Type B pancreatic cell (in vitro differentiated cells): ENCODE results near the gene TNS3. TPM values are rescaled to one million over a fixed set of nuclear protein-coding genes. Genes with fewer than 3 reads are reported as not detected.

Experiments used
- DNase-seq: peaks from one replicate; pipeline ENCODE4 v3.0.0; 2021; ENCODE audit warnings: mixed read lengths; ENCODE audit not compliant: unreplicated experiment; ENCODE audit errors: extremely low spot score
- H3K27ac Mint-ChIP-seq: 2 replicates; pipeline ENCODE4 v1.8.0; 2021; ENCODE audit warnings: mild to moderate bottlenecking, mixed read lengths
- H3K27me3 Mint-ChIP-seq: 2 replicates; pipeline ENCODE4 v1.8.0; 2021; ENCODE audit warnings: mixed read lengths
- H3K36me3 Mint-ChIP-seq: 2 replicates; pipeline ENCODE4 v1.8.0; 2021; ENCODE audit warnings: mixed read lengths
- H3K4me1 Mint-ChIP-seq: one replicate; pipeline ENCODE4 v1.8.0; 2021; ENCODE audit warnings: mixed read lengths; ENCODE audit not compliant: unreplicated experiment
- H3K4me3 Mint-ChIP-seq: 2 replicates; pipeline ENCODE4 v1.8.0; 2021; ENCODE audit warnings: mild to moderate bottlenecking, mixed read lengths
- H3K9me3 Mint-ChIP-seq: 2 replicates; pipeline ENCODE4 v1.8.0; 2021; ENCODE audit warnings: mixed read lengths
- total RNA-seq: library from RNA; stranded (reverse); gene quantifications from 2 replicates; pipeline ENCODE4 v1.2.1, GENCODE V29; 2021; ENCODE audit warnings: low replicate concordance
- TF ChIP-seq, protein P1 (sequence below): fragments of 200-600 bp; sonication (generic); conservative IDR thresholded peaks from 2 replicates; pipeline ENCODE4 v1.5.0; 2021; ENCODE audit warnings: antibody characterized with exemption, mild to moderate bottlenecking

The TNS3 gene
- total RNA-seq, 1 donor from 2014 or later = 138 TPM

- Mint-ChIP-seq H3K36me3 (no peaks in the 10 kb centered on the region), H3K4me3 (no peak overlapping the region), H3K4me1 (no peaks in the 10 kb centered on the region), H3K27ac (no peak overlapping the region), H3K9me3 (no peaks in the 10 kb centered on the region), H3K27me3 (no peaks in the 10 kb centered on the region)
- no peak for DNase-seq
- TF ChIP-seq, protein P1, sequence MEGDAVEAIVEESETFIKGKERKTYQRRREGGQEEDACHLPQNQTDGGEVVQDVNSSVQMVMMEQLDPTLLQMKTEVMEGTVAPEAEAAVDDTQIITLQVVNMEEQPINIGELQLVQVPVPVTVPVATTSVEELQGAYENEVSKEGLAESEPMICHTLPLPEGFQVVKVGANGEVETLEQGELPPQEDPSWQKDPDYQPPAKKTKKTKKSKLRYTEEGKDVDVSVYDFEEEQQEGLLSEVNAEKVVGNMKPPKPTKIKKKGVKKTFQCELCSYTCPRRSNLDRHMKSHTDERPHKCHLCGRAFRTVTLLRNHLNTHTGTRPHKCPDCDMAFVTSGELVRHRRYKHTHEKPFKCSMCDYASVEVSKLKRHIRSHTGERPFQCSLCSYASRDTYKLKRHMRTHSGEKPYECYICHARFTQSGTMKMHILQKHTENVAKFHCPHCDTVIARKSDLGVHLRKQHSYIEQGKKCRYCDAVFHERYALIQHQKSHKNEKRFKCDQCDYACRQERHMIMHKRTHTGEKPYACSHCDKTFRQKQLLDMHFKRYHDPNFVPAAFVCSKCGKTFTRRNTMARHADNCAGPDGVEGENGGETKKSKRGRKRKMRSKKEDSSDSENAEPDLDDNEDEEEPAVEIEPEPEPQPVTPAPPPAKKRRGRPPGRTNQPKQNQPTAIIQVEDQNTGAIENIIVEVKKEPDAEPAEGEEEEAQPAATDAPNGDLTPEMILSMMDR = no peak
Measured at GRCh38 chr7:47225387-47226131, 356.4 kb downstream of the TNS3 start.
